ENCODE data around the gene TRAK2. TPM values are rescaled to one million over a fixed set of nuclear protein-coding genes. Genes with fewer than 3 reads are reported as not detected.
A peak's percentile ranks its signal among the peaks of the same experiment; 100 is the strongest.

Gene TRAK2
- total and polyA plus RNA-seq, 9 of the 15 experiments (the other 6 are each of a cell fraction or from before 2014, with no cell fraction given), result 3.4 to 10.4 (median 7.3) TPM

- no peak for TF ChIP-seq GTF2B (IDR thresholded peaks at IDR 0.05; ENCODE audit: extremely low read depth, insufficient read length)
- no peak for TF ChIP-seq PBX2 (CRISPR knock-in tag; IDR thresholded peaks at IDR 0.05; ENCODE audit: low read depth)
- TF ChIP-seq PBX2 (tag; conservative IDR thresholded peaks at IDR 0.05; ENCODE audit: low read depth), result peak; percentile 64
- TF ChIP-seq BCOR (IDR thresholded peaks at IDR 0.05), result no peak
Observed at GRCh38 chr2:201383136-201383535, 68.1 kb downstream of the TRAK2 start (continued).

- Histone ChIP-seq H3K36me3 (ENCODE audit: control insufficient read depth, insufficient read depth, low read length) (peaks cover 23% of the 10 kb centered on the region; the same call in 2 of the 3 replicates), H3K4me2 (ENCODE audit: insufficient read depth, low read length) (no peak overlapping the region), H3K4me3 (no peak overlapping the region), H3K9me1 (ENCODE audit: control insufficient read depth, insufficient read depth, low read length) (no peaks in the 10 kb centered on the region), H3K4me1 (replicated peaks in 1 of 2; ENCODE audit: control insufficient read depth in 2 of 2, insufficient read depth in 2 of 2, low read length in 2 of 2) (no peaks in the 10 kb centered on the region; a peak in 1 of 5 replicates), H3K9ac (ENCODE audit: insufficient read depth in 1 of 2, low read depth in 2 of 2, low read length in 2 of 2) (no peak overlapping the region), H3K9me3 (replicated peaks; ENCODE audit: control insufficient read depth, insufficient read depth, low read depth, low read length) (no peaks in the 10 kb centered on the region), H4K20me1 (replicated peaks; ENCODE audit: control insufficient read depth, insufficient read depth, low read length) (no peaks in the 10 kb centered on the region), H3K27ac (ENCODE audit: extremely low read depth, low read depth, low read length) (no peak overlapping the region), H3K79me2 (ENCODE audit: control insufficient read depth, insufficient read depth, low read length) (no peaks in the 10 kb centered on the region), H3K27me3 (ENCODE audit: control insufficient read depth in 2 of 2, insufficient read depth in 2 of 2, low read length in 2 of 2) (no peaks in the 10 kb centered on the region), H2AFZ (ENCODE audit: low read depth, low read length) (no peak overlapping the region)
- FAIRE-seq, result no peak
- in situ Hi-C loops (cut with MboI), result no loop called here
- peak; percentile 45 for ATAC-seq
- ChIA-PET CTCF (ENCODE audit: low intra/inter-chr PET ratio) (no interaction called here), POLR2A (interaction anchor here (0.7 to 2.0 kb wide), 4 partner anchors 9 to 309 kb away, joined by 3 to 4 read pairs (median 3); no protein-coding TSS in a partner anchor)
- BruUV-seq (replicated peaks), result no TSS peak
- 70% methylated on average over 5 of the region's 5 CpGs for WGBS (ENCODE audit: insufficient coverage, low coverage, missing lambda C conversion rate)
- intact Hi-C loops (cut with micrococcal nuclease), result no loop called here
- no peak for DNase-seq (ENCODE audit: extremely low read depth in 1 of 4, low spot score in 3 of 4)
- no peak for TF ChIP-seq ZNF253 (CRISPR knock-in tag; conservative IDR thresholded peaks at IDR 0.05)
- TF ChIP-seq CTCFL (IDR thresholded peaks at IDR 0.05; ENCODE audit: borderline replicate concordance, insufficient read depth, low read depth, low read length, poor library complexity, severe bottlenecking), result no peak
- TF ChIP-seq PHF8 (IDR thresholded peaks at IDR 0.05; ENCODE audit: borderline replicate concordance, low read length), result no peak
- TF ChIP-seq BDP1 (IDR thresholded peaks at IDR 0.05; ENCODE audit: insufficient read depth, insufficient read length), result no peak
- TF ChIP-seq, protein P1, sequence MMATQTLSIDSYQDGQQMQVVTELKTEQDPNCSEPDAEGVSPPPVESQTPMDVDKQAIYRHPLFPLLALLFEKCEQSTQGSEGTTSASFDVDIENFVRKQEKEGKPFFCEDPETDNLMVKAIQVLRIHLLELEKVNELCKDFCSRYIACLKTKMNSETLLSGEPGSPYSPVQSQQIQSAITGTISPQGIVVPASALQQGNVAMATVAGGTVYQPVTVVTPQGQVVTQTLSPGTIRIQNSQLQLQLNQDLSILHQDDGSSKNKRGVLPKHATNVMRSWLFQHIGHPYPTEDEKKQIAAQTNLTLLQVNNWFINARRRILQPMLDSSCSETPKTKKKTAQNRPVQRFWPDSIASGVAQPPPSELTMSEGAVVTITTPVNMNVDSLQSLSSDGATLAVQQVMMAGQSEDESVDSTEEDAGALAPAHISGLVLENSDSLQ (IDR thresholded peaks at IDR 0.05), result no peak
- TF ChIP-seq HMG20A (CRISPR knock-in tag; conservative IDR thresholded peaks at IDR 0.05), result no peak
- TF ChIP-seq CREBBP (IDR thresholded peaks at IDR 0.05; ENCODE audit: low read depth, low read length), result no peak
- TF ChIP-seq ZNF384 (IDR thresholded peaks at IDR 0.05; ENCODE audit: low read depth, low read length), result no peak
Observed at GRCh38 chr2:201378496-201379397, 72.5 kb downstream of the TRAK2 start.

Data from K562 (cell line).